ENCODE measurements around the gene SHROOM4. TPM values are rescaled to one million over a fixed set of nuclear protein-coding genes. Genes with fewer than 3 reads are reported as not detected.

Gene SHROOM4
- total RNA-seq, 4 donors from 2014 or later: 8.6 to 15.1 (median 10.8) TPM

- TF ChIP-seq POLR2A (IDR thresholded peaks at IDR 0.05) (no peak), EP300 (IDR thresholded peaks at IDR 0.05) (no peak), CTCF (IDR thresholded peaks at IDR 0.05) (no peak), POLR2AphosphoS5 (IDR thresholded peaks at IDR 0.05) (no peak)
- H3K27me3 ChIP-seq: no peaks in the 10 kb centered on the region
- ATAC-seq: no peak
- H3K27ac ChIP-seq: no peak overlapping the region
- no peaks in the 10 kb centered on the region for H3K4me1 ChIP-seq
- H3K9me3 ChIP-seq: no peaks in the 10 kb centered on the region
- no peak overlapping the region for H3K4me3 ChIP-seq
- 89 to 100% methylated on average over 1 of the region's 3 CpGs for WGBS, 2 donors (ENCODE audit: low coverage in 1 of 2)
- no peaks in the 10 kb centered on the region for H3K36me3 ChIP-seq
Observed at GRCh38 chrX:50726296-50726695, 87.7 kb downstream of the SHROOM4 start.

- WGBS, 2 donors (ENCODE audit: low coverage in 1 of 2): 58% methylated on average over 3 of the region's 5 CpGs; no CpG with 5 or more reads in 1 of the 2 donors
- Histone ChIP-seq H3K4me3 (no peak overlapping the region), H3K36me3 (no peaks in the 10 kb centered on the region), H3K27ac (no peak overlapping the region), H3K4me1 (no peaks in the 10 kb centered on the region), H3K27me3 (no peaks in the 10 kb centered on the region), H3K9me3 (no peaks in the 10 kb centered on the region)
- ATAC-seq: no peak
- TF ChIP-seq POLR2A (IDR thresholded peaks at IDR 0.05) (no peak), POLR2AphosphoS5 (IDR thresholded peaks at IDR 0.05) (no peak), EP300 (IDR thresholded peaks at IDR 0.05) (no peak), CTCF (IDR thresholded peaks at IDR 0.05) (no peak)
Observed at GRCh38 chrX:50725310-50725709, 88.7 kb downstream of the SHROOM4 start.

- no peaks in the 10 kb centered on the region for H3K36me3 ChIP-seq
- ATAC-seq: no peak
- 67 to 100% methylated on average over 1 of the region's 1 CpG for WGBS, 2 donors (ENCODE audit: low coverage in 1 of 2)
- H3K4me3 ChIP-seq: no peak overlapping the region
- H3K9me3 ChIP-seq: no peaks in the 10 kb centered on the region
- peaks cover 0 to 4% (median 0%) of the 10 kb centered on the region in 3 donors for H3K4me1 ChIP-seq
- TF ChIP-seq EP300 (IDR thresholded peaks at IDR 0.05) (no peak), POLR2A (IDR thresholded peaks at IDR 0.05) (no peak), POLR2AphosphoS5 (IDR thresholded peaks at IDR 0.05) (no peak), CTCF (IDR thresholded peaks at IDR 0.05) (no peak)
- H3K27me3 ChIP-seq: no peaks in the 10 kb centered on the region
- H3K27ac ChIP-seq: no peak overlapping the region
Observed at GRCh38 chrX:50723006-50723405, 91.0 kb downstream of the SHROOM4 start.

- no peaks in the 10 kb centered on the region for H3K27me3 ChIP-seq
- no peaks in the 10 kb centered on the region for H3K9me3 ChIP-seq
- H3K4me3 ChIP-seq: no peak overlapping the region
- no peaks in the 10 kb centered on the region for H3K36me3 ChIP-seq
- WGBS, 2 donors (ENCODE audit: low coverage in 1 of 2): no CpG with 5 or more reads among the region's 1 CpG
- ATAC-seq: no peak
- H3K4me1 ChIP-seq: peaks cover 0 to 4% (median 0%) of the 10 kb centered on the region in 3 donors
- TF ChIP-seq POLR2A (IDR thresholded peaks at IDR 0.05): no peak
- no peak for TF ChIP-seq EP300 (IDR thresholded peaks at IDR 0.05)
- TF ChIP-seq POLR2AphosphoS5 (IDR thresholded peaks at IDR 0.05): no peak
- TF ChIP-seq CTCF (IDR thresholded peaks at IDR 0.05): no peak
- no peak overlapping the region for H3K27ac ChIP-seq
Observed at GRCh38 chrX:50721764-50722521, 92.1 kb downstream of the SHROOM4 start.

GRCh38 chrX:50719614-50720013, 94.4 kb downstream of the SHROOM4 start:
- 61 to 100% methylated on average over 1 to 2 of the region's 2 CpGs for WGBS, 2 donors (ENCODE audit: low coverage in 1 of 2)
- Histone ChIP-seq H3K27ac (no peak overlapping the region), H3K9me3 (no peaks in the 10 kb centered on the region), H3K27me3 (no peaks in the 10 kb centered on the region), H3K36me3 (no peaks in the 10 kb centered on the region), H3K4me3 (no peak overlapping the region), H3K4me1 (peaks cover 0 to 4% (median 0%) of the 10 kb centered on the region in 3 donors)
- no peak for ATAC-seq
- TF ChIP-seq POLR2A (IDR thresholded peaks at IDR 0.05) (no peak), EP300 (IDR thresholded peaks at IDR 0.05) (no peak), CTCF (IDR thresholded peaks at IDR 0.05) (no peak), POLR2AphosphoS5 (IDR thresholded peaks at IDR 0.05) (no peak)

All from gastroesophageal sphincter (tissue), 4 donors.